Fibroblast of lung (primary cell): Measurements from ENCODE around the gene KHK. TPM values are rescaled to one million over a fixed set of nuclear protein-coding genes. Genes with fewer than 3 reads are reported as not detected.

Experiments
- DNase-seq, 2 donors: peaks; one replicate each; pipeline versions ENCODE4 v3.0.0 to v3.0.0-alpha.2; 2010; ENCODE audit warnings: low read depth in 2 of 2
- H2AFZ ChIP-seq: 2 replicates; pipeline ENCODE4 v1.5.1; 2012; ENCODE audit warnings: low read length, control low read depth, inconsistent platforms
- H3K27ac ChIP-seq: 2 replicates; pipeline ENCODE4 v1.5.1; 2011; ENCODE audit warnings: low read length, control low read depth; ENCODE audit not compliant: insufficient read depth
- H3K27me3 ChIP-seq: 2 replicates; pipeline ENCODE4 v1.5.1; 2011; ENCODE audit warnings: mild to moderate bottlenecking, low read length; ENCODE audit not compliant: control insufficient read depth, insufficient read depth
- H3K36me3 ChIP-seq: 2 replicates; pipeline ENCODE4 v1.5.1; 2011; ENCODE audit warnings: low read length; ENCODE audit not compliant: control insufficient read depth, insufficient read depth
- H3K4me1 ChIP-seq: 2 replicates; pipeline ENCODE4 v1.5.1; 2011; ENCODE audit warnings: low read length; ENCODE audit not compliant: control insufficient read depth, insufficient read depth; ENCODE audit errors: extremely low read depth
- H3K4me2 ChIP-seq: 2 replicates; pipeline ENCODE4 v1.5.1; 2011; ENCODE audit warnings: low read length, control low read depth; ENCODE audit not compliant: insufficient read depth; ENCODE audit errors: extremely low read depth
- H3K4me3 ChIP-seq, 4 experiments: fragments of 200-600 bp in 1 of 4; sonication (generic) in 1 of 4; replicated peaks in 1 of 4; 2 replicates each; pipeline ENCODE4 v1.5.1; 2011 to 2016; ENCODE audit warnings: low read length in 4 of 4, low read depth in 3 of 4, mild to moderate bottlenecking in 3 of 4, control low read depth in 2 of 4, inconsistent platforms in 1 of 4, mixed read lengths in 1 of 4; ENCODE audit not compliant: insufficient read depth in 1 of 4; ENCODE audit errors: control extremely low read depth in 1 of 4
- H3K79me2 ChIP-seq: 2 replicates; pipeline ENCODE4 v1.5.1; 2012; ENCODE audit warnings: mild to moderate bottlenecking, low read length, inconsistent platforms; ENCODE audit not compliant: control insufficient read depth, insufficient read depth
- H3K9ac ChIP-seq: 2 replicates; pipeline ENCODE4 v1.5.1; 2011; ENCODE audit warnings: mild to moderate bottlenecking, low read length, control low read depth; ENCODE audit not compliant: insufficient read depth
- H3K9me3 ChIP-seq: 2 replicates; pipeline ENCODE4 v1.5.1; 2012; ENCODE audit warnings: low read depth, low read length; ENCODE audit not compliant: control insufficient read depth, insufficient read depth
- H4K20me1 ChIP-seq: 2 replicates; pipeline ENCODE4 v1.5.1; 2011; ENCODE audit warnings: low read length; ENCODE audit not compliant: control insufficient read depth, insufficient read depth; ENCODE audit errors: extremely low read depth
- EZH2 ChIP-seq: IDR thresholded peaks from 2 replicates; pipeline ENCODE4 v1.5.1; 2012; ENCODE audit warnings: low read length, control low read depth, mild to moderate bottlenecking; ENCODE audit errors: missing control alignments
- polyA plus RNA-seq, 2 donors: library from polyadenylated mRNA; depleted of rRNA in 1 of 2; stranded (reverse) in 1 of 2; unstranded in 1 of 2; fragments of >200 nt; gene quantifications; 2 replicates each; pipeline ENCODE4 v1.2.1, GENCODE V29; 2011 to 2012; ENCODE audit warnings: missing spikeins in 1 of 2
- total RNA-seq: library from RNA; depleted of rRNA; stranded (reverse); fragments of >200 nt; gene quantifications from 2 replicates; pipeline ENCODE4 v1.2.1, GENCODE V29; 2014
- TF ChIP-seq, protein P1 (sequence below), 2 donors: IDR thresholded peaks in 1 of 2; conservative IDR thresholded peaks in 1 of 2; 1 replicate in 1 of 2; 2 replicates in 1 of 2; pipeline ENCODE4 v1.5.1; 2011 to 2012; ENCODE audit warnings: low read length in 2 of 2, control low read depth in 1 of 2, inconsistent platforms in 1 of 2, low read depth in 1 of 2, mild to moderate bottlenecking in 1 of 2

KHK gene
- total and polyA plus RNA-seq, 2 donors (not counting 1 experiment from before 2014, with no cell fraction given), result 0.17 to 1.3 TPM

DNA sequence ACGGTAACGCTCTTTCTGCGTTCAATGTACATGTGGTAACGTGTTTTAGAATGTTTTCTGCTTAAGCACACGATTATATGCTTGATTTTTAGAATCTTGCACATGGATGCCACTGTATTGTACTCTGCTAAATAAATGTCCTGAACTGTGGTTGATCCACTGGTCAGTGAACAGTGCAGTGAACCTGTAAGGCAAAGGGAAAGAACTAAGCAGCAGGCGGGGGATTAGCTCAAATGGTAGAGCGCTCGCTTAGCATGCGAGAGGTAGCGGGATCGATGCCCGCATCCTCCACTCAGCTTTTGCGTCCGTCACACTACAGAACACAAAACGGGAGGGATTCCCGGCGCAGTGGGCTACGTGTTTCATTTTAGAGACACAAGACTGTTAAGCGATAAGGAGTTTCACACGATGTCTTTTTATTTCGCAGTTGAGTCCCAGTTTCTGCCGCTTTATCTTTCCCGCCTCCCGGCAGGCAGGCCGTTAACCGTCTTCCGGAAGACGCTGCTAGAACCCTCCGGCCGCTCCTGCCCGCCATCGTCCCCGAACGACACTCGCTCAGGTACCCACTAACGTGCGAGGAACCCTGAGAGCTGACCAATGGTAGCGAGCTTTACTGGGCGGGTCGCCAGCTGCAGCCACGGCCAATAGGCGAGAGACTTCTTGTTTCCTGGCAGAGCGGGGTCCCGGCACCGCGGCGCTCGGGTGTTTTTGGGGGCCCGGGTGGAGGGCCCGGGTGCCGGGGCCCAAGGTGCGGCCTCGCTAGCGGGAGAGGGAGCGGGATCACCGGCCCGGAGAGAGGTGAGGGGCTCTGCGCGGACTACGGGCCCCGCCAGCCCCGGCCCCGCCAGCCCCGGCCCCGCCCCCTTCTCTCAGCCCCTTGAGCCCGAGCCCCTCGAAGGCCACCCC, 35.3 kb upstream of the KHK start, which contains the start of gene AGBL5:
AGBL5 (plus strand) TSS at position 673 of the 906 bp plus-strand sequence. CDS start 1,291 bp downstream, outside the sequence.
- DNase-seq, result peak; percentile 85 to 94
- Histone ChIP-seq H3K4me2 (peak within 1 kb of the TSS; percentile 90), H3K36me3 (peaks cover 5% of the 10 kb centered on the region), H3K4me1 (peaks cover 4% of the 10 kb centered on the region), H4K20me1 (no peaks in the 10 kb centered on the region), H3K79me2 (no peaks in the 10 kb centered on the region), H3K9me3 (no peaks in the 10 kb centered on the region), H3K4me3 (peak within 1 kb of the TSS; percentile 66 to 84 (median 76)), H3K27me3 (no peaks in the 10 kb centered on the region), H2AFZ (peak within 1 kb of the TSS; percentile 70), H3K9ac (peak within 1 kb of the TSS; percentile 71), H3K27ac (peak within 1 kb of the TSS; percentile 83)
- TF ChIP-seq EZH2, result no peak

DNA sequence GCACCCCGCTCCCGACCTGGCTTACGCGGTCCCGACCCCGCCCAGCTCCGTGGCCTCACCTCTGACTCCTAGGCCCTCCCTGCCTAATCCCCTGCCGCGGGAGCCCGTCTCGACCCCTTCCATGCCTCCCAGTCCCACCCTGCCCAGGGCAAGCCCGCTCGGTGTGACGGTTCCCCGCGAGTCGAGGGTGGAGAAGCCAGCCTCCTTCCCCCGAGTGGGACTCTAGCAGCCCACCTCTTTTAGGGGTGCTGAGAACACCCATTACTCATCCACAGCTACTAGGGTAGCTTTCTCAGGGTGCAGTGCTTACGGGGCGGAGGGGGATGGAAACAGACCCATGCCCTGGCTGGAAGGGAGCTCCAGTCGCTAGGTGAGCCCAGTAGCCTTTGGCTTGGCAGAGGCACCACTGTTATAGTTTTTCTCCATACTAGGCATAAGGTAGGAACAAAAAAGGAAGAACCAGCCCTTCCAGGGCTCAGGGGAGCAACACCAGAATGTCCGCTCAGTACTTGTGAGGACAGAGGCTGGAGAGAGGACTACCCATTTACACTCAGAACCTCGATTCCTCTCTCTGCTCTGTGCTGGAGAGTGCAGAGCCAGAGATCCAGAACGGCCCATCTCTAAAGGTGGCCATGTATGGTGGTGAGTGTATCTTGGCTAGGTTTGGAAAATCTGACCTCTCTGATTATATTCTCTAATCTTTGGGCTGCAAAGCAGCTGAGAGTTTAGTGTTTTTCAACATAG, 34.5 kb upstream of the KHK start:
- Histone ChIP-seq H3K4me1 (peaks cover 4% of the 10 kb centered on the region), H3K4me3 (peak overlapping the region; percentile 66 to 84 (median 76)), H4K20me1 (no peaks in the 10 kb centered on the region), H3K9ac (peak overlapping the region; percentile 71), H3K27me3 (no peaks in the 10 kb centered on the region), H3K27ac (peak overlapping the region; percentile 29), H3K79me2 (no peaks in the 10 kb centered on the region), H3K36me3 (peaks cover 5% of the 10 kb centered on the region), H3K4me2 (peak overlapping the region; percentile 90), H3K9me3 (no peaks in the 10 kb centered on the region), H2AFZ (peak overlapping the region; percentile 70)
- no peak for DNase-seq
- no peak for TF ChIP-seq EZH2
- TF ChIP-seq, protein P1, sequence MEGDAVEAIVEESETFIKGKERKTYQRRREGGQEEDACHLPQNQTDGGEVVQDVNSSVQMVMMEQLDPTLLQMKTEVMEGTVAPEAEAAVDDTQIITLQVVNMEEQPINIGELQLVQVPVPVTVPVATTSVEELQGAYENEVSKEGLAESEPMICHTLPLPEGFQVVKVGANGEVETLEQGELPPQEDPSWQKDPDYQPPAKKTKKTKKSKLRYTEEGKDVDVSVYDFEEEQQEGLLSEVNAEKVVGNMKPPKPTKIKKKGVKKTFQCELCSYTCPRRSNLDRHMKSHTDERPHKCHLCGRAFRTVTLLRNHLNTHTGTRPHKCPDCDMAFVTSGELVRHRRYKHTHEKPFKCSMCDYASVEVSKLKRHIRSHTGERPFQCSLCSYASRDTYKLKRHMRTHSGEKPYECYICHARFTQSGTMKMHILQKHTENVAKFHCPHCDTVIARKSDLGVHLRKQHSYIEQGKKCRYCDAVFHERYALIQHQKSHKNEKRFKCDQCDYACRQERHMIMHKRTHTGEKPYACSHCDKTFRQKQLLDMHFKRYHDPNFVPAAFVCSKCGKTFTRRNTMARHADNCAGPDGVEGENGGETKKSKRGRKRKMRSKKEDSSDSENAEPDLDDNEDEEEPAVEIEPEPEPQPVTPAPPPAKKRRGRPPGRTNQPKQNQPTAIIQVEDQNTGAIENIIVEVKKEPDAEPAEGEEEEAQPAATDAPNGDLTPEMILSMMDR (conservative IDR thresholded peaks at IDR 0.05 in 1 of 2, IDR thresholded peaks at IDR 0.05 in 1 of 2; ENCODE audit: low read depth in 1 of 2, low read length in 2 of 2), result no peak

DNA sequence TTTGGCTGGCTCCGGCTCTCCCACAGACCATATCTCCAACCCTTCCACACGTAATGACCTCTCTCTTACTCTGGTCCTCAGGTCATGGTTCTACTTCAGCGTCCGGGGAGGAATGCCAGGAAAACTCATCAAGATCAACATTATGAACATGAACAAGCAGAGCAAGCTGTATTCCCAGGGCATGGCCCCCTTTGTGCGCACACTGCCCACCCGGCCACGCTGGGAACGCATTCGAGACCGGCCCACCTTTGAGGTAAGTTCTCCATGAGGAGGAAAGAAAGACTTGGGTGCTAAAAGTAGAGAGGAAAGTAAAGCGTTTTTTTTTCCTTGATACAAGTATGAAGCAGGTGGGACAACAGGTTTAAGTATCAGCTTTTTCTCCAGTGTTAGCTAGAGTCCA, 33.3 kb upstream of the KHK start:
- H3K9ac ChIP-seq, result no peak overlapping the region
- H3K4me2 ChIP-seq, result no peak overlapping the region
- H3K27me3 ChIP-seq, result no peaks in the 10 kb centered on the region
- no peak for DNase-seq
- H3K27ac ChIP-seq, result no peak overlapping the region
- H3K36me3 ChIP-seq, result peaks cover 9% of the 10 kb centered on the region
- H3K79me2 ChIP-seq, result no peaks in the 10 kb centered on the region
- no peak overlapping the region for H2AFZ ChIP-seq
- H3K4me3 ChIP-seq, result no peak overlapping the region
- TF ChIP-seq, protein P1 (conservative IDR thresholded peaks at IDR 0.05 in 1 of 2, IDR thresholded peaks at IDR 0.05 in 1 of 2; ENCODE audit: low read depth in 1 of 2, low read length in 2 of 2), result no peak
- no peak for TF ChIP-seq EZH2
- H3K9me3 ChIP-seq, result no peaks in the 10 kb centered on the region
- H3K4me1 ChIP-seq, result peaks cover 4% of the 10 kb centered on the region
- H4K20me1 ChIP-seq, result no peaks in the 10 kb centered on the region
